Superior temporal gyrus (tissue), 1 donor: Measurements from ENCODE around the gene CNOT6.
A peak's percentile ranks its signal among the peaks of the same experiment; 100 is the strongest.
"Not testable (repeated sequence)": the region's sequence is repeated elsewhere in the genome, so short reads cannot be mapped to it uniquely, and the experiment has no call there.

Experiments used
- DNase-seq: peaks from one replicate; pipeline ENCODE4 v3.0.0-alpha.2; 2016; ENCODE audit errors: extremely low spot score

Gene CNOT6

DNA sequence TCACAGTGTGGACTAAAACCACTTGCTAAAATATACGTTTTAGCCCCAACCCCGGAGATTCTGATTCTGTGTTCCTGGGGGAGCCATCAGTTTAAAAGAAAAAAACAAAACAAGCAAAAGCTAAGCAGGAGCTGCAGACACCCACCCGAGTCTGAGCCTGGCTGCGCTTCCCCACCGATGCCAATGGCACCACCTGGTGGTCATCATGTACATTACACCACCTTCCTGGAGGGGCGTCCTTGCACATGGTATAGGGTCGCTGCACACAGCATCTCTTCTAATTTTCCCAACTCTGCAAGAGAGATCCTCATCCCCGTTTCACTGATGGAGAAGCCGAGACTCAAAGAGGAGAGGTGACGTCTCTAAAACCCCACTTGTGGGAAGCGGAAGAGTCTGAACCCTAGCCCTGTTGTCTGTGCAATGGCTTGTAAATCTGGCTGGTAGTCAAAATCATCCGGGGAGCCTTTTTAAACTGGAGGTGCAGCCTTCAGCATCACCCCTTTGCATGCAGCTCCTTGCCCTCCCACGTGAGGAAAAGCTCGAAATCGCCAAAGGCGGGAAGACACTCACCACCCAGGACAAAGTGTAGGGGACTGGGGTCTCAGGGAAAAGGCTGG lies 23.1 kb upstream of the CNOT6 start:
- peak; percentile 83 for DNase-seq

DNA sequence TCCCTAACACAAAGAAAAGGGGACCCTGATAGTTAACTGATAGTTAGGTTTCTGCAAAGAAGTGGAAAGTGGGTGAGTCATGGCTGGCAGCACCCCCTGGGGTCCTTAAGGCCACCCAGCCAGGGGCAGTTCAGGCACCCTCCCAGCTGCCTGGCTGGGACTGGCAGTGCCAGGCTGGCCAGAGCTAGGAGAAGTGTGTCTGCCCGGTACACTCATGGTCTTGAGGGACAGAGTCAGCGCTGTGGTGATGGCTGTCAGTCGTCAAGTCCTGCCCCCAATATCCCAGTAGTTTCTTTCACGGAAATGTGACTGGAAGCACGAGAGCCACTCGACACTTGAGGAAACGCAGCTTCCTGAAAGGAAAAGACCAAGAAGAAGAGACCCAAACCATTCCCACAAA lies 22.3 kb upstream of the CNOT6 start:
- no peak for DNase-seq

DNA sequence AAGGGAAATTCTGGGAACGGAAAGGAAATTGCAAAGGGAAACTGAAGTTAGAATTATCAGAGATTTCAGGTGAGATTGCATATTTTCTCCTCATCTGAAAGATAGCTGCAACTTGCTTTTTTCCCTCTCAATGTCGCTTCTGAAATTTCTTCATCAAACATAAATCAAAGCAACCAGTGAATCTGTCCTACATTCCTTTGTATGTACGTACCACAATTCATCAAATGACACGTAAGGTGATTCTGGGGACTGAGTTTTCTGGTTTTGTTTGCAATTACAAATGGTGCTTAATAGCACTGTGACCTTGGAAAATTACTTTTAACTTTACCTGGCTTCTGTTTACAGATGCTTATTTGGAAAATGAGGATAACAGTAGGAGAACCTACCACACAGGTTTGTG lies 21.9 kb upstream of the CNOT6 start:
- DNase-seq = no peak

DNA sequence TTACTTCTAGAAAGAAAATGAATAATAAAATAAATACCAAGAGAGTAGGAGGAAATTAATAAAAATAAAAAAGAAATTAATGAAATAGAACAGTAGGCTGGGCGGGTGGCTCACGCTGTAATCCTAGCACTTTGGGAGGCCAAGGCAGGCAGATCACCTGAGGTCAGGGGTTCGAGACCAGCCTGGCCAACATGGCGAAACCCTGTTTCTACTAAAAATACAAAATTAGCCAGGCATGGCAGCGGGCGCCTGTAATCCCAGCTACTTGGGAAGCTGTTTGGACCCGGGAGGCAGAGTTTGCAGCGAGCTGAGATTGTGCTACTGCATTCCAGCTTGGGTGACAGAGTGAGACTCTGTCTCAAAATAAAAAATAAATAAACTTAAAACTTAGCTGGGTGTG lies 20.8 kb upstream of the CNOT6 start:
- not testable (repeated sequence) for DNase-seq

DNA sequence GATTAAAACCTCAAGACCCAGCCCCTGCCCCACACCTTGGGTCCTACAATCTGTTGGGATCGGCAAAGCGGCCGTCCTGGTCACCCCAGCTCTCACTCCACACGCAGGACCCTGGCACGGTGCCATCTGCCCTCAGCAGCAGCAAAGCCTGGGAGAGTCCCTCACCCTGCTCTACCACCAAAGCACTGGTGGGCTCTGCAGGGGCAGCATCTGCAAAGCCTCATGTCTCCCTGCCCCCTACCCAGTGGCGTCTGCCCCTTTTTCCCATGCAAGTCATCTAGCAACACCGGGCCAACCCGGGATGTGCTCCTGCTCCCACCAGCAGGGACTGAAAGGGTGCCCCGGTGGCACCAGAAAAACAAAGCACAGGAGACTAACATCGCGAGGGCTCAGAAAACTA lies 19.6 kb upstream of the CNOT6 start:
- no peak for DNase-seq

DNA sequence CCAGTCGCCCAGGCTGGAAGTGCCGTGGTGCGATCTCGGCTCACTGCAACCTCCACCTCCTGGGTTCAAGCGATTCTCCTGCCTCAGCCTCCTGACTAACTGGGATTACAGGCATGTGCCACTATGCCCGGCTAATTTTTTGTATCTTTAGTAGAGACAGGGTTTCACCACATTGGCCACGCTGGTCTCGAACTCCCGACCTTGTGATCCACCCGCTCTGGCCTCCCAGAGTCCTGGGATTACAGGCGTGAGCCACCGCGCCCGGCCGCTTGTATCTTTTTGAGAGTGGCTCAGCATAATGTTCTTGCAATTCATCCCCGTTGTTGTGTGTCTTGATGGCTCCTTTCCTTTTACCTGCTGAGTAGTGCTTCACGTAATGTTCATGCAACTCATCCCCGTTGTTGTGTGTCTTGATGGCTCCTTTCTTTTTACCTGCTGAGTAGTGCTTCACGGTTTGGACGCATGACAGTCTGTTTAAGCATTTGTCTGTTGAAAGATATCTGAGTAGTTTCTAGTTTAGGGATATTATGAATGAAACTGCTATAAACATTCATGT lies 18.1 kb upstream of the CNOT6 start:
- not testable (repeated sequence) for DNase-seq

DNA sequence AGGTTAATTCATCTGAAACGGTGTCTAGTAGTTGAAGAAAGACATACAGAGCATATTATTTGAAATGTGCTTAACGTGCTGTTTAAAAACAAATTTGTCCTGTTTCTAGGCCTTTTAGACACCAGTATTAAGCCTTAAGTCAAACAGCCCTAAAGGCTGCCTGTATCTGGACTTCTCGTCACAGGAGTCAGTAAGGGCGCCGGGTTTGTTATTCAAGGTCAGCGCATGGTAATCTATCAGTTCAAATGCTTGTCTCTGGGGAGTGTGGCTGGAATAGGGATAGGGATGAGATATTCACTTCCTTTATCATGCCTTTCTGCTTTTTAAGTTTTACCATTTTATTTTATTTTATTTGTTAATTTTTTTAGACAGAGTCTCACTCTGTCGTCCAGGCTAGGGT lies 9.4 kb upstream of the CNOT6 start:
- DNase-seq = no peak

DNA sequence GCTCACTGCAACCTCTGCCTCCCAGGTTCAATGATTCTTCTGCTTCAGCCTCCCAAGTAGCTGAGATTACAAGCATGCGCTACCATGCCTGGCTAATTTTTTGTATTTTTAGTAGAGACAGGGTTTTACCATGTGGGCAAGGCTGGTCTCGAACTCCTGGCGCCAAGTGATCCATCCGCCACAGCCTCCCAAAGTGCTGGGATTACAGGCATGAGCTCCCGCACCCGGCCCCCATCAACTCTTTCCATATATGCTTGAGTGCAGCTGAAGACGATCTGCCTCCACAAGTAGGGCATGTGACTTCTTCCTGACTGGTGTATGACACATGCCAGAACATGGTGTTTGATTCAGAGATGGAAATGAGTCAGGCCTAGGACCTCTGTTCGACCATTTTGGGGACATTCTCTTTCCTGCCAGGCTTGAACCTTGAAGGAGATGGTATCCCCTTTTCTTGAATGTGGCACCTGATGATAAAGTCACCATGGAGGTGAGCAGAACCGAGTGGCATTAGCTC lies 7.5 kb upstream of the CNOT6 start:
- no peak for DNase-seq

DNA sequence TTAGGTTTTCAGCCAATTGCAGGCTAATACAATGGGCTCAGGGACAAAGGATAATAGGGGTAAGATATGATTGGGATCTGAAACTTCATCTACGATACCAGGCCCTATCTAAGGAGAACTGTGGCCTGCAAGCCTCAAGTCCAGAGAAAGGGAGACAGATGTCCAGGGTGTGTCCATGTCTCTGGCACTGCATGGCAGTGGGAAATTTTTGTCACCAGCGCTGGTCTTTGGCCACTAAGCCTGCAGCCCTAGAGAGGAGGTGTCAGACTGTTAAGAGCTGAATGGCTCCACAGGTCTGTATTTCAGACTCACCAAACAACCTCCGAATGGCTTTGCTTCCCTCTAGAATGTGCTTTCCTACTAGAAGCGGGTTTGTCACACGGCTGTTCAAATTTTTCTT lies 6.6 kb upstream of the CNOT6 start:
- no peak for DNase-seq

DNA sequence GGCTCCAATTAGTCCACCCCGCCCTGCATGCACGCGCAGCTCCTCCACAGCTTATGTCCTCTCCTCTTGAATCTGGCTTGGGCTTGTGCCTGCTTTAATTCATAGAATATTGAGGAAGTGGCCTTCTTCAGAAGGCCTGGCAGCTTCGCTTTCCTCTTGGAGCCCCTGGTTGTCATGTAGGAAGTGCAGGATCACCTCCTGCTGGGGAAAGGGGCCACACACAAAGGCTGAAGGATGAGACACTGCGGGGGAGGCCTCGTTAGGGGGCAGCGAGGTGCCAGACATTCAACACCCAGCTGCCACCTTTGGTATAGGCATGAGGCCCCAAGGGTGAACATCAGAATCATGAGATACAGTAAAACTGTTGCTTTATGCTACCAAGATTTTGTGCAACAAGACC lies 2.7 kb upstream of the CNOT6 start:
- no peak for DNase-seq

DNA sequence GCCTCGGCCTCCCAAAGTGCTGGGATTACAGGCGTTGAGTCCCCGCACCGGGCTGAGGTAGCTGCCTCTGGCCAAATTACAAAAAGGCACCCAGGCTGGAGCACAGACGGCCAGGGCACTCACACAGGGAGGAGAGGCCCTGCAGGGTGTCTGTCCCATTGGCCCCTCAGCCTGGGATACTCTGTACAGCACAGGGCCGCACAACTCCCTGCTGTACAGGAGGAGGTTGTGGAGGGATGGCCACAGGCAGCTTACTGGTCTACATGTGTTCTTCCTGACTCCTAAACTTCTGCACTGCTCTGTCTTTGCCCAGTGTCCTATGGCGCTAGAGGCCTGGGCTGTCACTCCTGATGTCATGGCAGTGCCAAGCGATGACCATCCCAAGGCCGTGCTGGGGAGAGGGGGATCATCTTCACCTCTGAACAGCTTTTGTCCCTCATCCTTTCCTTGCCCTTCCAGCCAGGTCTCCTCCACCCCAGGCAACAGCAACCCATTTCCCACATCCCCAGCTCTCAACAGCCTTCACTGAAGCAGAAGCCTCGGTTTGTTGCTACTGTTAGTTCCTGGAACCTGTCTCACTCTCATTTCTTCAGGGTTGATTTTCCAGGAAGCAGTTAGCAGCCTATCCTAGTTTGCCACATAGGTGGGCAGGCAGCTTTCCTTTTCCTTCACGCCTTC lies 1.8 kb upstream of the CNOT6 start:
- no peak for DNase-seq

DNA sequence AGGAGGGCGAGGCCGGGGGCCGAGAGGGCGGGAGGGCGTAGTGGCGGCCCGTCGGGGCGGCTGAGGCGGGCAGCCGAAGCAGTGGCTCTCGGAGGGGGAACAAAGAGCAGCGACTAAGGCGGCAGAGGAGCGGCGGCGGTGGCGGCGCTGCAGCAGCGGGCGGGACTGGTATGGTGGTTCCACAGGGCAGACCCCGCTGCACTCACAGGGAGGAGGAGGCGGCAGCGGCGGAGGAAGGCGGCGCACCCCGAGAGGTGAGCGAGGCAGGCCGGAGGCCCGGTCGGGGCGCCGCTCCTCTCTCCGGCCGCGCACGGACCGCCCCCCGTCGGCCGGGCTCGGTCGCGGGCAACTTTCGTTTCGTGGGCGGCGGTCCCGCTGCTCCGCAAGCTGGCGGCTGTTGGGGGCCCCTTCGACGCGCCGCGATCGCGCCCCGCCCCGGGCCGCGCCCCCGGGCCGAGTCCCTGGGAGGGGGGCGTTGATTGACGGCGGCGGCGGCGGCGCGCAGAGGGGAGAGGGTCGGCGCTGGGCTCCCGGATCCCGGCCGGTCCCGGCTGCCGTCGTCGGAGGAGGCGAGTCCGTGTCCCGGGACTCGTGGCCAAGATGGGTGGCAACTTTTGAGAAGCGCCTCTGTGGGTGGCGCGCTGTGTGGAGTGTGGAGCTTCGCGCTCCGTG lies 467 bp downstream of the CNOT6 start:
- peak; percentile 31 for DNase-seq

DNA sequence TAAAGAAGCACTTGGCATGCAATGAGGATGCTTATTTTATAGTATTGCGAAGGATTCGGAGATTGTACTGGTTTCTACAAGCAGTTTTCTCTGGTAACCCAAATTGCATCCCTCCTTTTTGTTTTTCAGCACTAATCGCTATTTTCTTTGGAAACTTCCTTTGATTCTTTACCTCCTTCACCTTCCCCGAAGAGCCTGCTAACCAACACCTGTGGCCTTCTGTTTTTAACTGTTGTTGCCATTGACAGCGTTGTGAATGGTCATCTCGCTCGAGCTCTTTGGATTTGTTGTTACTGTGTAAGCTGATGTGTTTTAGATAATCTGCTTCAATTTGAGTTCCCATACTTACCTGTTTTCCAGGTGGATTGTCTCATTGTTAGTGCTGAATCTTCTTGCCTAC lies 1.1 kb downstream of the CNOT6 start:
- no peak for DNase-seq

DNA sequence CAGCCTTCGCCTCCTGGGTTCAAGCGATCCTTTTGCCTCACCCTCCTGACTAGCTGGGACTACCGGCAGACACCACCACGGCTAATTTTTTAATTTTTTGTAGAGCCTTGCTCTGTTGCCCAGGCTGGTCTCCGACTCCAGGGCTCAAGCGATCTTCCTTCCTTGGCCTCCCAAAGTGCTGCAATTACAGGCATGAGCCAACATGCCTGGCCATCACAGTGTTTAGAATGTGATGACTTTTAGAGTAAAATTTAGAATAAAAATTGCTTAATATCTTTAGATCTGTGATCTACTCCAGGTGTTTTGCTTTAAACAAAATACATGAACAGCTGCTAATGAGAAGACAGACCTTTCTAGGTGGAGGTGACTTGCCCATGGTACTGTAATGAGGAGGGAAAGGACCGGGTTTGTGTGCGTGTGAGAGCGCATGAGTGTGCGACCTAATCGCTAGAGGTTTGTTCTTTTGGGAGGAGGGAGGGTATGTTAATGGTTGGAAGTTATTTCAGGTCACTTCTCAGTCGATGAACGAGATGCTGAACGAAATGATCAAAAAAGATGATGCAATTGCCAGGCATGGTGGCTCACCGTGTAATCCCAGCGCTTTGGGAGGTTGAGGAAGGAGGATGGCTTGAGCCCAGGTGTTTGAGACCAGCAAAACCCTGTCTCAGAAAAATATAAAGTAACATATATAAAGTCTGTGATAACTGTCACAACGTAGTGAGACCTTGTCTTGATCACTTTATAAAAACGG lies 2.0 kb downstream of the CNOT6 start:
- no peak for DNase-seq

DNA sequence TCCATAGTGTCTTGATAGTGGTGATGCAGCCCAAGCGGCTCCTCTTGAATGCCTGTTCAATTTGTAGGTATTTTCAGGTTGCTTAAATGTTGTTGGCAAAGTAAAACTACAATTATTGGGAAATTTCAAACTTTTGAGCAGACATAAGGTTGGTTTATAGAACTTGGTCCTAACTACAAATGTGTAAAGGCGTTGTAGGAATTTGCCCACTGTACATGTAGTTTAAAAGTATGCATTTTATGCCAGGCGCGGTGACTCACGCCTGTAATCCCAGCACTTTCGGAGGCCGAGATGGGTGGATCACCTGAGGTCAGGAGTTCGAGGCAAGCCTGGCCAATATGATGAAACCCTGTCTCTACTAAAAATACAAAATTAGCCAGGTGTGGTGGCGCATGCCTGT lies 2.6 kb downstream of the CNOT6 start:
- DNase-seq = not testable (repeated sequence)

DNA sequence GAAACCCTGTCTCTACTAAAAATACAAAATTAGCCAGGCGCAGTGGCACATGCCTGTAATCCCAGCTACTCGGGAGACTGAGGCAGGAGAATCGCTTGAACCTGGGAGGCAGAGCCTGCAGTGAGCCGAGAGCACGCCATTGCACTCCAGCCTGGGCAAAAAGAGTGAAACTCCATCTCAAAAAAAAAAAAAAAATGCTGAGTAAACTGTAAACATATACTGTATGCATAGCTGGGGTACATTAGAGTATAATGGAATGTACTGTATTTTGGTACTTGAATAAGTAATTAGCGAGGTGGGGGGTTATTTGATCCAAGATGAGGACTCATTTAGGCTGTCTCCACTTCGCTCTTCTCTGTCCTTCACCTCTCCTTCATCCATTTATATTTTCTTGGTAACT lies 3.7 kb downstream of the CNOT6 start:
- not testable (repeated sequence) for DNase-seq

DNA sequence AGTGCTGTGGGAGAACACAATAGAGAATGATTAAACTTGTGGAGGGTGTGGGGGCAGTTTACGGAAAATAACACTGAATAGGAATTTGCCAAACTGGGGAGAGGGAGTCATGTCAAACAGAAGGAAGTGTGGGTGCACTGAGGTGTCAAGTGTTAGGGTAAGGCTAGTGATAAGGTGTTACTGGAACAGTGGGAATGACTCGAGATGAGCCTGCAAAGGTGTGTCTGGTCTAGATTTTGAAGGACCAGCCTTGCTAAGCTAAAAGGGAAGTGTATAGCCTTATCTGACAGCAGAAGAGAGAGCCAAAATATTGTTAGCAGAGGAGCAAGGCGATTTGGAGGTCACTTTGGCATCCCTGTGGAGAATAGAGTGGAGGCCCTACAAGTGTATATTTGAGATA lies 4.2 kb downstream of the CNOT6 start:
- no peak for DNase-seq

DNA sequence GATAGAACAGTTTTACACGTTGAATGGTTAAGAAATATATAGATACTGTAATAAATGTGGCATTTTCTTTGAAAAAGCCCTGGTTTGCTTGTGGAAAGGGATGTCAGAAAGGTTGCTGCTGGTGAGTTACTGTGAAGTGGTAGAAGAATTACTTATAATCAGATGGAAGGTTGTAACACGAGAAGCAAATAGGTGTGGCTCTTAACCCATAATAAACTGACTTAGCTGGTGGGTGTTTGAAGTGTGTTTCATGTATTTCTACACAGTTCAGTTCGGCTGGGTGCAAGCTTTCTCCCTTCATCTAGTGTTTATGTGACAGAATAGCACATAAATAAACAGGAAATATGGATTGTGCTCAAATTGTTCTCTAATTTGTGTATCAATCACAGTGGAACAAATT lies 5.5 kb downstream of the CNOT6 start:
- DNase-seq = no peak

DNA sequence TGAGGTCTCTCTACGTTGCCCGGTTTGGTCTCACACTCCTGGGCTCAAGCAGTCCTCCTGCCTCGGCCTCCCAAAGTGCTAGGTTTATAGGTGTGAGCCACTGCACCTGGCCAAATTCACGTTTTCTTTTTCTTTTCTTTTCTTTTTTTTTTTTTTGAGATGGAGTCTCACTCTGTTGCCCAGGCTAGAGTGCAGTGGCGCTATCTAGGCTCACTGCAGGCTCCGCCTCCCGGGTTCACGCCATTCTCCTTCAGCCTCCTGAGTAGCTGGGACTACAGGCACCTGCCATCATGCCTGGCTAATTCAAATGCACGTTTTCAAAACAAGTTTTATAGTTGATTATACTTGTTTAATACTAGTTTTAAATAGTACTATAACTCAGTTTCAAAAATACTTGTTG lies 6.1 kb downstream of the CNOT6 start:
- DNase-seq = not testable (repeated sequence)

DNA sequence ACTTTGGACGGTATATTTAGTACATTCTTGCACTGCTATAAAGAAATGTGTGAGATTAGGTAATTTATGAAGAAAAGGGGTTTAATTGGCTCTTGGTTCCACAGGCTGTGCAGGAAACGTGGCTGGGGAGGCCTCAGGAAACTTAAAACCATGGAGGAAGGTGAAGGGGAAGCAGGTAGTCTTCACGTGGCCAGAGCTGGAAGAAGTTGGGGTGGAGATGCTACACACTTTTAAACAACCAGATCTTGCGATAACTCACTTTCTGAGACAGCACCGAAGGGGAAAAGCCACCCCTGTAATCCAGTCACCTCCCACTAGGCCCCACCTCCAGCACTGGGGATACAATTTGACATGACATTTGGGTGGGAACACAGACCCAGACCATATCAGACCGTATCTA lies 13.5 kb downstream of the CNOT6 start:
- no peak for DNase-seq

DNA sequence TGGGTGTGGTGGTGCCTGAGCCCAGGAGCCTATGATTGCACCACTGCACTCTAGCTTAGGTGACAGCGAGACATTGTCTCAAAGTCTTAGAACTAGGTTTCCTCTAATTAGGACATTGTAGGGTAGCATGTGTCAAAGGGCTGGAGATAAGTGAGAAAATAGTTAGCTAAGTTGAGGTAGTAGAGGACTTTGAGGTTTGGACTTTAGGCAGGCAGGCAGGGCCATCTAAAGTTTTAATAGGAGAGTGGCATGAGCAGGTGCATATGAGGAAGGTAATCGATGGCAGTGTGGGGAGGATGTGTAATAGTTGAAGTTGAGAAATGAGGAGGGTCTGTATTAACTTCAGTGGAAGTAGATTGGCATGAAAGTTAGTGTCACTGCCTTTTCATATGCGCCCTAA lies 21.1 kb downstream of the CNOT6 start:
- DNase-seq = no peak

DNA sequence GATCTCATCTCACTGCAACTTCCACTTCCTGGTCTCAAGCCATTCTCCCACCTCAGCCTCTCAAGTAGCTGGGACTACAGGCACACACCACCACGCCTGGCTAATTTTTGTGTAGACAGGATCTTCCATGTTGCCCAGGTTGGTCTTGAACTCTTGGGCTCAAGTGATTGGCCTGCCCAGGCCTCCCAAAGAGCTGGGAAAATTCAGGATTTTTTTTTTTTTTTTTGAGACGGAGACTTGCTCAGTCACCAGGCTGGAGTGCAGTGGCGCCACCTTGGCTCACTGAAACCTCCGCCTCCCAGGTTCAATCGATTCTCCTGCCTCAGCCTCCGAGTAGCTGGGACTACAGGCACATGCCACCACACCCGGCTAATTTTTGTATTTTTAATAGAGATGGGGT lies 21.8 kb downstream of the CNOT6 start:
- DNase-seq = not testable (repeated sequence)
